Measurements from ENCODE around the gene ANKRD28. TPM values are rescaled to one million over a fixed set of nuclear protein-coding genes. Genes with fewer than 3 reads are reported as not detected.

The ANKRD28 gene
- total and polyA plus RNA-seq, 2 of the 8 experiments (the other 6 are each of a cell fraction or from before 2014, with no cell fraction given) = 39.1 to 61.7 TPM

DNA sequence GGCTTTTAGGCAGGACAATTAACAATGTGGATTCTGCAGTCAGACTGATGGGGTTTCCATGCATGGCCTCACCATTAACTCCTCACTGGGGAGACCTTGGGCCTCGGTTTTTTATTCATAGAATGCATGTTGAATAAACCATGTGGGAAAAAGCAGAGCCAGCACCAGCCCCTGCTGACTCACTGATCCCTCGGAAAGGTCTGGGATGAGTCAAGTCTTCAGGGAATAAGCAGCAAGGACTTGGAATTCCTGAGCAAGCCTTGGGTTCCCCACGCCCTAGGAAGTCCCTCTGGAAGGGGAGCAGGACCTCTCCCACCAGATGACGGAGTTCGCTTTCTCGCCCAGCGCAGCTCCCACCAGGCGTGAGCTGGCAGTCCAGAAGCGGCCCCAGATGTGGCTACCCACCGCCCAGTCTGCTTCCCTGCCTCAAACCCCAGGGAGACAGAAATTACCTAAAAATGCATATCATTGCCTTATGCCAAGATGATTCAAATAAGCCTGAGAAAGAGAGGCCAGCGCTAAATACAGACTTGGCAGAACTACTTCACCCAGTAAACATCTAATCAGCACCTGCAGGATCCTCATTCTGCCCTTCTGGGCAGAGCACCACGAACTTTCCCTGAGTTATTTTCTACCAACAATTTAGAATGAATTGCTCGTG lies 150.8 kb downstream of the ANKRD28 start:
- no peak overlapping the region for H2BK120ac ChIP-seq (replicated peaks; ENCODE audit: low read depth, low read length)
- 88% methylated on average over 13 of the region's 13 CpGs; no CpG with 5 or more reads in 1 of the 2 experiments for WGBS, 2 experiments (ENCODE audit: extremely low coverage in 1 of 2, insufficient coverage in 1 of 2, insufficient read length in 1 of 2, insufficient replicate concordance in 2 of 2, low coverage in 1 of 2, low lambda C conversion rate in 2 of 2, missing lambda C conversion rate in 1 of 2)
- H3K36me3 ChIP-seq (ENCODE audit: control insufficient read depth in 2 of 4, insufficient read depth in 4 of 4, low read length in 3 of 4) = peaks cover 0 to 5% (median 2%) of the 10 kb centered on the region in 4 experiments; a peak in 3 of 8 replicates
- H2BK20ac ChIP-seq (ENCODE audit: low read length) = no peak overlapping the region
- no peak overlapping the region for H3K56ac ChIP-seq (replicated peaks; ENCODE audit: insufficient read length, low read depth, low read length)
- TF ChIP-seq SP1 (IDR thresholded peaks at IDR 0.05; ENCODE audit: low read depth, low read length) (no peak), BACH1 (IDR thresholded peaks at IDR 0.05; ENCODE audit: low read length) (0 out of 2 replicates have a peak, but pooled peaks have one; percentile 31)
- FAIRE-seq = no peak
- H3K79me2 ChIP-seq (ENCODE audit: control insufficient read depth in 1 of 2, insufficient read depth in 2 of 2, low read length in 2 of 2) = no peaks in the 10 kb centered on the region
- no peaks in the 10 kb centered on the region; a peak in 1 of 7 replicates for H3K27me3 ChIP-seq (replicated peaks in 1 of 4; ENCODE audit: control insufficient read depth in 3 of 4, extremely low read depth in 1 of 4, insufficient read depth in 3 of 4, low read length in 3 of 4)
- POLR2A ChIA-PET (ENCODE audit: partially characterized antibody) = interaction anchor here (1.6 kb wide), 1 partner anchor 46 kb away, joined by 4 read pairs; the partner anchor contains the start of genes BTD and HACL1
- no peak overlapping the region for H3K9ac ChIP-seq (replicated peaks in 1 of 4; ENCODE audit: extremely low read depth in 1 of 4, low read depth in 3 of 4, low read length in 3 of 4)
- H3K79me1 ChIP-seq (ENCODE audit: low read depth, low read length) = no peaks in the 10 kb centered on the region
- no peaks in the 10 kb centered on the region for H3K9me3 ChIP-seq (ENCODE audit: insufficient read depth in 2 of 2, low read depth in 1 of 2, low read length in 1 of 2)
- DNase-seq (ENCODE audit: low read depth in 1 of 2, low spot score in 2 of 2) = no peak
- peak overlapping the region; percentile 40; the same call in 1 of the 2 replicates for H4K8ac ChIP-seq (ENCODE audit: extremely low read depth, insufficient read depth, low read length)
- no peak overlapping the region for H2BK5ac ChIP-seq (ENCODE audit: low read depth, low read length)
- no peak overlapping the region for H3K4me3 ChIP-seq (ENCODE audit: extremely low read depth in 1 of 4, insufficient read depth in 2 of 4, low read depth in 3 of 4, low read length in 4 of 4)
- H3K27ac ChIP-seq (ENCODE audit: low read depth, low read length) = no peak overlapping the region
- no peak overlapping the region for H3K18ac ChIP-seq (ENCODE audit: extremely low read depth, low read length)
- H4K91ac ChIP-seq (replicated peaks; ENCODE audit: insufficient read length, low read length) = no peak overlapping the region
- H2AFZ ChIP-seq (ENCODE audit: low read length) = no peak overlapping the region
- H4K5ac ChIP-seq (ENCODE audit: insufficient read length, low read depth, low read length) = no peak overlapping the region
- H3K23me2 ChIP-seq (ENCODE audit: low read depth, low read length) = no peaks in the 10 kb centered on the region
- no peak overlapping the region for H3K14ac ChIP-seq (ENCODE audit: insufficient read length)
- no peaks in the 10 kb centered on the region for H4K20me1 ChIP-seq (replicated peaks in 1 of 2; ENCODE audit: control insufficient read depth in 1 of 2, insufficient read depth in 2 of 2, low read length in 2 of 2)
- CTCF ChIA-PET (ENCODE audit: partially characterized antibody) = interaction anchor here (1.1 to 1.3 kb wide), 2 partner anchors 10 to 40 kb away, joined by 3 read pairs; no protein-coding TSS in a partner anchor
- H2BK12ac ChIP-seq (ENCODE audit: low read depth, low read length) = no peak overlapping the region
- no peak overlapping the region for H2BK15ac ChIP-seq (ENCODE audit: low read length)
- no peak overlapping the region for H3K4me2 ChIP-seq (ENCODE audit: insufficient read depth in 1 of 2, low read depth in 2 of 2, low read length in 2 of 2)
- no peak overlapping the region for H2AK5ac ChIP-seq (ENCODE audit: low read depth, low read length)
- peaks cover 0 to 4% (median 2%) of the 10 kb centered on the region in 4 experiments; a peak in 2 of 7 replicates for H3K4me1 ChIP-seq (replicated peaks in 1 of 4; ENCODE audit: control insufficient read depth in 3 of 4, insufficient read depth in 4 of 4, low read length in 3 of 4)
- no peak overlapping the region for H3K23ac ChIP-seq (ENCODE audit: insufficient read length)
- peak overlapping the region; percentile 44 for H3K4ac ChIP-seq (replicated peaks; ENCODE audit: insufficient read length, low read depth, low read length)
